Omental fat pad (tissue), 4 donors: Measurements from ENCODE around the gene ARHGEF9. TPM values are rescaled to one million over a fixed set of nuclear protein-coding genes. Genes with fewer than 3 reads are reported as not detected.
A peak's percentile ranks its signal among the peaks of the same experiment; 100 is the strongest.

Experiments used
- ATAC-seq: fragments of 150-250 bp; one replicate; pipeline ENCODE4 v1.9.1; 2016; ENCODE audit warnings: mild to moderate bottlenecking, moderate library complexity; ENCODE audit not compliant: low FRiP score
- DNase-seq: peaks from one replicate; pipeline ENCODE4 v3.0.0-alpha.2; 2019; ENCODE audit warnings: low spot score
- total RNA-seq, 4 donors: library from RNA; depleted of rRNA; stranded (reverse); fragments of >200 nt; gene quantifications; one replicate each; pipeline ENCODE4 v1.1.0, GENCODE V29; 2016
- TF ChIP-seq, protein P1 (sequence below), 3 donors: fragments of 450-650 bp; IDR thresholded peaks; one replicate each; pipeline ENCODE4 v1.5.1; 2016 to 2017; ENCODE audit warnings: antibody characterized with exemption in 3 of 3, mild to moderate bottlenecking in 3 of 3, moderate library complexity in 2 of 3

The ARHGEF9 gene
- total RNA-seq, 4 donors from 2014 or later, result 5.4 to 9.5 (median 9.0) TPM

DNA sequence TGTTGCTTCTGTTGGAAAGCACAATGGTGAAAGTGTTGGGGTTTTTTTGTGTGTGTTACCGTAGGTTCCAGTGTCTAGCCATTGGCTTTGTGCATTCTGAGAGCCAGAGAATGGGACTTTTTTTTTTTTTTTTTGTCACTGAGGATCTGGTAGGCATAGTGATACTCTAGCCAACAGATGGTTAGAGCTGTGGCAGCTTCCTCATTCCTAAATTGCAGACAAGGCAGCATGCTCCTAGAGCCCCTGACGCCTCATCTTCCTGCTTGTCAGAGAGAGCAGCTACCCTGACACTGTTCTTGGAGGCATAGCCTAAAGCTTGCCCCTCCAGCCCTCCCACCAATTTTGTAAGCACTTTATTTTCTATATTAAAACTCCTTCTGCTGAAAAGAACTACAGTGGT lies 27.0 kb downstream of the ARHGEF9 start:
- no peak for ATAC-seq
- no peak for DNase-seq
- TF ChIP-seq, protein P1, sequence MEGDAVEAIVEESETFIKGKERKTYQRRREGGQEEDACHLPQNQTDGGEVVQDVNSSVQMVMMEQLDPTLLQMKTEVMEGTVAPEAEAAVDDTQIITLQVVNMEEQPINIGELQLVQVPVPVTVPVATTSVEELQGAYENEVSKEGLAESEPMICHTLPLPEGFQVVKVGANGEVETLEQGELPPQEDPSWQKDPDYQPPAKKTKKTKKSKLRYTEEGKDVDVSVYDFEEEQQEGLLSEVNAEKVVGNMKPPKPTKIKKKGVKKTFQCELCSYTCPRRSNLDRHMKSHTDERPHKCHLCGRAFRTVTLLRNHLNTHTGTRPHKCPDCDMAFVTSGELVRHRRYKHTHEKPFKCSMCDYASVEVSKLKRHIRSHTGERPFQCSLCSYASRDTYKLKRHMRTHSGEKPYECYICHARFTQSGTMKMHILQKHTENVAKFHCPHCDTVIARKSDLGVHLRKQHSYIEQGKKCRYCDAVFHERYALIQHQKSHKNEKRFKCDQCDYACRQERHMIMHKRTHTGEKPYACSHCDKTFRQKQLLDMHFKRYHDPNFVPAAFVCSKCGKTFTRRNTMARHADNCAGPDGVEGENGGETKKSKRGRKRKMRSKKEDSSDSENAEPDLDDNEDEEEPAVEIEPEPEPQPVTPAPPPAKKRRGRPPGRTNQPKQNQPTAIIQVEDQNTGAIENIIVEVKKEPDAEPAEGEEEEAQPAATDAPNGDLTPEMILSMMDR (IDR thresholded peaks at IDR 0.05), result no peak

DNA sequence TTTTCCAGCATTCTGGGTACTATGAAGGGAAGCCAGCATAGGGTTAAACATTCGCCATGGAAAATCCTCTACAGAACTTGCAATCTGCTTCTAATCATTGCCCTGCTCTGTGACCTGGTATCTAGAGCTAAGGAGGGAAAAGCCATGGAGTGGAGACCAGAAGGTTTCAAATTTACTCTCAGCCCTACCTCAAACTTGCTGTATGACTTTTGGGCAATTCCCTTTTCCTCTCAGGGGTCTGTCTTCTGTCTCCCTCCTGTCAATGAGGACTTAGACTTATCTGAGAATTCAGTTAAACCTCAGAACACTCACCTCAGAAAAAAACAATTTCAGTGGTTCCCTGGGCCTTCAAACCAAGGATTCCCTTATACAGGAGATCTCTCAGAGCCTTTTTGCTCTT lies 29.1 kb downstream of the ARHGEF9 start:
- ATAC-seq (no peak), DNase-seq (no peak)
- TF ChIP-seq, protein P1 (IDR thresholded peaks at IDR 0.05), result no peak

DNA sequence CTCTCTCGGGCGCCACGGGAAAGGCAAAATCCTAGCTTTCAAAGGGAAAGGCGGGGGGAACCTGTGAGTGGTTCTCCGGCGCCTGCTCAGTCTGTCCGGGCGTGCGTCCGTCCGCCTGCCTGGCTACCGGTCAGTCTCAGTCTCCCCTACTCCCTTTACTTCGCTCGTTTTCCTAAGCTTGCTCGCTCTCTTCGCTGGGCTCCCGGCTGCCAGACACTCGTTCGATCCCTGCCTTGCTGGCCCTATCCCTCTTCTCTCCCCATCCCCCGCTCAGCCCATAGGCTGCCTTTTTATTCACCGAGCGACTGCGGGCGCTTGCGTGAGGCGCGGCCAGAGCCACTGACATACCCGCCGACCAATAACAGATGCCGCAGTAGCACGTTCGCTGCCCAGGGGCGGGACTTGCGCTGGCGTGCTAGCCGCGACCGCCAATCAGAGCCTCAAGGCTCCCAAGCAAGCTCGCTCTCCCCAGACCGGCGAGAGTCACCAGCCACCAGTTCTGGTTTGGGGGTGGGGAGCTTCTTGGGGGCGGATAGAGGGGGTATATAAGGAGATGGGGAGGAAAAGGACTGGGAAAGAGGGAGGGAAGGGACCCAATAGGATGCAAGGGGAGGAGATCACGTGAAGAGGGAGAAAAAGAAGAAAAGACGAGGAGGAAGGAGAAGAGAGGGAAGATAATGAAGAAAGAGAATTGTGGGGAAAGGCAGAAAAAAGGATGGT lies 30.0 kb downstream of the ARHGEF9 start:
- TF ChIP-seq, protein P1 (IDR thresholded peaks at IDR 0.05), result no peak
- DNase-seq (peak; percentile 55), ATAC-seq (peak; percentile 94)

DNA sequence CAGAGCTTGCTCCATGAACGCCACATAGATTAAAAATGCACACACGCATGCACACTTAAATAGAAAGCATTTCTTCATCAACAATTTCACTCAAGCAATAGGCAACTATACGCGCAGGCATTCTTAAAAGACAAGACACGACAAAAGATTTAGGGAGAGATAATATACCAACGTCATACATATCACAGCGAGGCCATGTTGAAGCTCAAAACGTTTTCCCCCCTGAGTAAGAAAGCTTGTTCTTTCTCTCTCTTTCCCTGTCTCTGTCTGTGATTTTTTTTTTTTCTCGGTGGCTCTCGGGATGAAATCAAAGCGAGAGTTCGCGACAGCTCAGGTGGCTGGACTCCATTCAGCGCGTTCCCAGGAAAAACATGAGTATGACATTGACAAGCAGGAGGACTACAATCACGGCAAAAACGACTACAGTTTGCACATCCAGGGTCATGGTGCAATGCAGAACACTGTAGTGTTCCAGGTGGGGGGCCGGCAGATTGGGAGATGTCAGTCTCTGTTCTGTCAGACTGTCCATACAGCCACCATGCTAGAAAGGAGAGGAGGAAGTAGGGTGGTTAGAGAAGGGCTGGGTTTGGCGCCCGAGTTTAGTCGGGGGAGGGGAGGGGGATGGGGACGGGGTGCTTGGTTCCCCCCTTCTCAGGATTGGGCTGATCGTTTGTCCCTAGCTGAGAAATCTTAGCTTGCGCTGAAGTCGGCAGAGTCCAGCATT lies 30.7 kb downstream of the ARHGEF9 start:
- TF ChIP-seq, protein P1 (IDR thresholded peaks at IDR 0.05), result no peak
- no peak for DNase-seq
- peak; percentile 32 for ATAC-seq

DNA sequence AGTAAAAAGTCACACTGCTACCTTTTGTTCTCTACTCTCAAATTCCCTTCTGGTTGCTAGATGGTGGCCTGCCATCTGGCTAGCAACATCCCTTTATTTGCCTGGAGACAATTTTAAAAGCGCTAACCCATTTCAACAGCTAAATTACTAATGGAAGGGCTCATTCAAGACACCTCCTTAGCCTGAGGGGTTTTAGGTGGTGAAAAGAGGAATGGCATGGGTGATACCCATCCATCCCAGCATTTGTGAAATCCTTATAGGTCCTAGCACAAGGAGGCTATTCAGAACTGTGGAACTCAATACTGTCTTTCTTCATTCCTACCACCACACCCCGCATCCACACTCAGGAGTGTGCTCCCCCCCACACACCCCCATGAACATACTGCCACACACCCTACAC lies 33.5 kb downstream of the ARHGEF9 start:
- TF ChIP-seq, protein P1 (IDR thresholded peaks at IDR 0.05), result no peak
- DNase-seq (no peak), ATAC-seq (no peak)

DNA sequence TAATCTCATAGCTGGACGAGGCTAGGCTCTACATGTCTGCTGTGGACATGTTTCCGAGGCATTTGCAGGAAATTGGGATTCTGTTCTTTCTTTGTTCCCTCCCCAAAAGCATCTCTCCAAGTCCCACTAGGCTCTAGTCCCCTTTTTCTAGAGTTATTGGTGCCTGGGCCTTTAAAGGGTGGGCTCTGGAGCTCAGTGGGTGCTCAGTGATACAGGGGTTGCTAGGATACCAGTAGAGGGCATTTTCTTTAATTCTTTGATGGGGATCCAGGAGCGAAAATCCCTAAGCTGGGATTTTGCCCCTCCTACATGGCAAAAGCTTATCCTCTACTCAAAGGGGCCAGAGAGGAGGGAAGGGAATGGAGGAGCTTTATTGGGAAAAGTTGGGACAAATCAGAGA lies 34.2 kb downstream of the ARHGEF9 start:
- TF ChIP-seq, protein P1 (IDR thresholded peaks at IDR 0.05), result no peak
- DNase-seq, result no peak
- ATAC-seq, result no peak

DNA sequence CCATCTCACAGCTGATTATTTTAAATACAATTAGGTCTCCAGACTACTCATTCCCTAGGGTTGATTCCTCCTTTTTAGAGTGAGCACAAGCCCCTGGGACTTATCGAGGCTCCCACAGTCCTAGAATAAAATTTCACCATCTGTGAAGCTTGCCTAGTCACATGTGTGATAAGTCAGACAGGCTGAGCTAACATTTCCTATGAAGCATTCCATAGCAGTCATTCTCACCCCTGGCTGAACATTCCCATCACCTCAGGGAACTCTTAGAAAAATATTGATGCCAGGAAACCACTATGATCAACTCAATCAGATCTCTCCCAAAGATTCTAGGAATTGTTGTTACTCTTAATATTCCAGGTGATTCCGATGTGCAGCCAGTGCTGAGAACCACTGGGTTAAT lies 37.7 kb downstream of the ARHGEF9 start:
- ATAC-seq (no peak), DNase-seq (no peak)
- TF ChIP-seq, protein P1 (IDR thresholded peaks at IDR 0.05), result no peak
